ENCODE results near the gene MATN1.
A peak's percentile ranks its signal among the peaks of the same experiment; 100 is the strongest.

The MATN1 gene

GRCh38 chr1:30684881-30685795 is 38.2 kb downstream of the MATN1 start:
- DNase-seq: peak in 14 of 51 donors; percentile 12 to 44 (median 30)

GRCh38 chr1:30684259-30684658 is 39.1 kb downstream of the MATN1 start:
- no peak for DNase-seq

DNA sequence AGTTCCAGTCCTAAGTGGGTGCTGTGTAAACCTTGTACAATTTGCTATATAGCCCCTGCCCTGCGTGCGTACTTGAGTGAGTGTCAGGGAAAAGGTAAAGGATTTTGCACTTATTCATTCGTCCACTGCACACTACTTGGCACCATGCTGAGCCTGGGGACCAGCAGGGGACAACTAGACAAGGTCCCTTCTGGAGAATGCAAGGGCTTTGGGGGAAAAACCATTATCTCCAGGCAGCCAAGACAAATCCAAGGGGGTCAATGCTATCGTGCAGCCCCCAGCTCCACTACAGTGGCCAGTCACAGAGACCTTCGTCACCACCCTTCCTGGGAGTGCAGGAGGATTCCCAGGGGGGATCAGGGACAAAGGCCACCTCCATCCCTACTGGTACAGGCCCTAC is 39.7 kb downstream of the MATN1 start:
- no peak for DNase-seq

- no peak for DNase-seq
Measured at GRCh38 chr1:30682396-30683275, 40.7 kb downstream of the MATN1 start.

DNA sequence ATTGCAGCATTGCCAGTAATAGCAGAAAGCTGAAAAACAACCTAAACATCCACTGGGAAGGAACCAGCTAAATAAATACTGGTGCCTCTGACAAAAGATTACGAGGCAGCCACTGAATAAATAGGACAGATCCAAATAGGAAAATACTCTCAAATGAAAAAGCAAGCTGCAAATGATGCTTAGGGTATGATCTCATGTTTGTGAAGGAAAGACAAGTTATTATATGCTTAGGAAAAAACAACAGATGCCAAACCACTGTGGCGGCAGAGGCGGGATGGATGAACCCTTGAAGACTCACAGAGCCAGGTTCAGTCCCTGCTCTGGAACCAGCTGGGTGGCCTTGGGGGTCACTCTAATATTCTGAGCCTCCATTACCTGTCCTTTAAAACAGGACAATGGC is 41.6 kb downstream of the MATN1 start:
- no peak for DNase-seq

GRCh38 chr1:30680879-30681278 is 42.5 kb downstream of the MATN1 start:
- no peak for DNase-seq

DNA sequence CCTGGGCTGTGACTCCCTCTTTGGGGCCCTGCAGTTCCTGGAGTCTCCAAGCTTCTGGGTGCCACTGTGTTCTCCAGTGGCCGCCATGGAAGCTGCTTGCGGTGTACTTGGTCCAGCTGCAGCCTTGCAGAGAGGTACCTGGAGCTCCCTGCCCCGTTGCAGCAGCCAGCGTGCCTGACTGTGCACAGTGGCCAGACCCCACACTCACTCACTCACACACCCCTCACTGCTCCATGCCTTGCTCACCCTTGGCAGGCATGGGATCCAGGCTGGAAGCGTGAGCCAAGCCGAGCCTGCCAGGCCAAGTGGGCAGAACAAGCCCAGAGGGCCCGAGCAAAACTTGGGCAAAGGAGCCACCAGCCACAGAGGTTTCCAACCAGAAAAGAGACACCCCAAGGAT is 43.0 kb downstream of the MATN1 start:
- no peak for DNase-seq

GRCh38 chr1:30679976-30680305 is 43.4 kb downstream of the MATN1 start:
- no peak for DNase-seq

DNA sequence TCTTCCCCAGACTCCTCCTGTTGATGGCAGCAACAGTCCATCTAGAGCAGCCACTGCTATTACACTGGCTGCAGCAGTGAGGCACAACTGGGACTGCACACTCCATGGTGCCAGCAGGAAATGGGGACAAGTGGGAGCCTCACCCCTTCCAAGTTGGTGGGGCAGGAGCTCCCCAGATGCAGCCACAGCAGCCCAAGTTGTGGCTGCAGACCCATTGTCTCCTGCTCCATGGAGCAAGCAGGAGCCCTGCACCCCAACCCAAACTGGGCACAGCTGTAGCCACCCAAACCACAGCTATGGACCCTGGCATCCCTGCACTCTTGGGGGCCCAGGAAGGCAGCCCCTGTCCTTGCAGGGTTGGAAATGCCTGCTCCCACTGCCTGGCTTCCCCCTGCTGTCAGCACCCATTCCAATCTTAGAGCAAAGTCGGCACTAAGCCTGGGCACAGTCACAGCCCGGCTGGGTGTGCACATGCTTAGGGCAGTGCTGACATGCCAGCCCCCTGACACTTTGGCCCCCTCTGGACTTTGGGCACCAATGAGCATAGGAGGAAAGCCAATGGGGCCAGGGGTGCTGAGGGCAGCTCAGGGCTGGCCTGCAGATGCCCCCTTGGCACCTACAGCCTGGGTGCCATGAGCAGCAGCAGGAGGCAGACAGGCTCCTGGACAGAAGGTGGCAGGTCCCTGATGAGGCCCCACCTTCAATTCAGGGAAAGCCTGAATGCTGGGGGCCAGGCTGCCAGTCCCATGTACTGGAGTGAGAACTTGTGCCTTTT is 44.0 kb downstream of the MATN1 start:
- DNase-seq: no peak

- DNase-seq: no peak
Measured at GRCh38 chr1:30678209-30678608, 45.2 kb downstream of the MATN1 start.

- DNase-seq: no peak
Measured at GRCh38 chr1:30677471-30677870, 45.9 kb downstream of the MATN1 start.

GRCh38 chr1:30675761-30676160 is 47.6 kb downstream of the MATN1 start:
- DNase-seq: no peak

DNA sequence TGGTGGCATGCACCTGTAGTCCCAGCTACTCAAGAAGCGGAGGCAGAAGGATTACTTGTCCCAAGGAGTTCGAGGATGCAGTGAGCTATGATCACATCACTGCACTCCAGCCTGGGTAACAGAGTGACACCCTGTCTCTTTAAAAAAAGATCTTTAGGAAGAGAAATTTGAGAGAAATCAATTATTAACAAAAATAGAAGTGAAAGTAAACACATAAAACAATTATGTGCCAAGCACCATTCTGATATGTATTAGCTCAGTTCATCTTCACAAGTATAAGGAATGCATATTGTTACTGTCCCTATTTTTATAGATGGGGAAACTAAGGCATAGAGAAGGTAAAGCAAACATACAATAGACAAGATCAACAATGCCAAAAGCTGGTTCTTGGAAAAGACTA is 48.1 kb downstream of the MATN1 start:
- no peak for DNase-seq

- no peak for DNase-seq
Measured at GRCh38 chr1:30673395-30673794, 50.0 kb downstream of the MATN1 start.

- DNase-seq: no peak
Measured at GRCh38 chr1:30672661-30673060, 50.7 kb downstream of the MATN1 start.

- DNase-seq: no peak
Measured at GRCh38 chr1:30670240-30671060, 52.9 kb downstream of the MATN1 start.

DNA sequence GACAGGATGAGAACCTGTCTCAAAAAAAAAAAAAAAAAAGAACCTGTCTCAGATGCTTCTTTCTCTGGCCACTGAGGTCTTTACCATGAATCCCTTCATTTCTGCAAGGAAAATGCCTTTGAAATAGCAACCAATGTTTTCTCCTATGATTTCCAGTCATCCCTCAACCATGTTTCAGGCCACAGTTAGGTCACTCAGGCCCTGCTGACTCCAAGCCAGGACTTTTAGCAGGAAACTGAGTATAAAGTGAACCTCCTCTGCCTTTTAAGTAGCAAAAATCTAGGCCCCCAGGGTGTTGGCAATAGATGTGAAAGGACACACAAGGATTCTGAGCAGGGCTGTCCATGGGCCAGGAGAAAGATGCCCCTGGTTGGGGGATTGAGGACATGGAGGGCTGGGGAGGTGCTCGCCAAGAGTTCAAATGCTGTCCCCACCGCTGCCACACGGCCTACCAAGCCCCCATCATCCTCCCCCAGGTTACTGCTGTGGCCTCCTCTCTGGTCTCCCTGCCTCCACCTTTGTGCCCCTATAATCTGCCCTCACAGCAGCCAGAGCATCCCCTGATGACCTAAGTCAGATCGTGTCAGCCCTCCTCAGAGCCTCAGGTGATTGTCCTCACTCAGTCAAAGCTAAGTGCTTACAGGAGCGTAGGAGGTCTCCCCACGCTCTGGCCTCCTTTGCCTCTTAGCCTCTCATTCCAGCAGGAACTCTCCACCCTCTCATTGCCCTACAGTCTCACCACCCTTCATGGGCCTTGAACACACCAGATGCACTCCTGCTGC is 54.6 kb downstream of the MATN1 start:
- no peak for DNase-seq

DNA sequence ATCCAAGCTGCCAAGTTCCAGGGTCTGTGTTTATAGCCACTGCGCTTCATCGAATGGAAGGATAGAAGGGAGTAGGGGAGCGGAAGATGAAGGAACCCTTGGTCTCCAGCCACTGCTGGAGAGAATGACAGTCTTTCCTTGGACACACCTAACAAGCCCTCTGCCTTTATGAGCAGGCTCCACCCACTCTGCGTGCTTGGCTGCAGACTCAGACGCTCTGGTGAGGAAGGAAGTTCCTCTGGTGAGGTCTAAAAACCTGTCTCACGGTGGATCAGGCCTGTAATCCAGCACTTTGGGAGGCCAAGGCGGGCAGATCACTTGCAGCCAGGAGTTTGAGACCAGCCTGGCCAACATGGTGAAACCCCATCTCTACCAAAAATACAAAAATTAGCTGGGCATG is 55.4 kb downstream of the MATN1 start:
- DNase-seq: no peak

DNA sequence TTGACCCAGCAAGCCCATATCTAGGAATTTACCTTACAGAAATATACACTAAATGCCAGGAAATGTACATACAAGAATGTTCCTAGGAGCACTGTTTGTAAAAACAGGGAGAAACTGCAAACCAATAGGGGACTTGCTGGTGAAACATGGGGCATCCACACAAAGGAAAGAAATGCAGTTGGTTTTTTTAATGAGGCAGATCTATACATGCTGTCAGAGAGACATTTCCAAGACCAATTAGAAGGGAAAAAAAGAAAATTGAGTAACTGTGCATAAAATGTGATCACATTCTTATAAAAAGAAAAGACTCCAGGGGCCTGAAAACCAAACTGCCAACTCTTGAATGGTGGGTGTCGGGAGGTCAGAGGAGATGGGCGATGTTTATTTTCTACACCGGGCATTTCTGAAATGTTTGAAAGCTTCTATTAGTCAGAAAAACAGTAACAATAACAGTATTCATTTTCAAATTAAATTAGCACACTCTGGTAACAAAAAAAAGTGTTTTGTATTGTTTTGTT is 56.6 kb downstream of the MATN1 start:
- no peak for DNase-seq
